GM12864 (cell line): ENCODE results near the gene CDRT4.
"Not testable (repeated sequence)": the region's sequence is repeated elsewhere in the genome, so short reads cannot be mapped to it uniquely, and the experiment has no call there.

Experiments
- DNase-seq: peaks from one replicate; pipeline ENCODE4 v3.0.0-alpha.2; 2011; ENCODE audit warnings: low read depth
- H3K4me3 ChIP-seq: 2 replicates; pipeline ENCODE4 v1.5.1; 2011; ENCODE audit warnings: mild to moderate bottlenecking, low read depth, low read length, control low read depth
- TF ChIP-seq, protein P1 (sequence below): IDR thresholded peaks from 2 replicates; pipeline ENCODE4 v1.5.1; 2011; ENCODE audit warnings: low read depth, mild to moderate bottlenecking, moderate library complexity, low read length, control low read depth, inconsistent platforms; ENCODE audit errors: missing control alignments

Gene CDRT4

DNA sequence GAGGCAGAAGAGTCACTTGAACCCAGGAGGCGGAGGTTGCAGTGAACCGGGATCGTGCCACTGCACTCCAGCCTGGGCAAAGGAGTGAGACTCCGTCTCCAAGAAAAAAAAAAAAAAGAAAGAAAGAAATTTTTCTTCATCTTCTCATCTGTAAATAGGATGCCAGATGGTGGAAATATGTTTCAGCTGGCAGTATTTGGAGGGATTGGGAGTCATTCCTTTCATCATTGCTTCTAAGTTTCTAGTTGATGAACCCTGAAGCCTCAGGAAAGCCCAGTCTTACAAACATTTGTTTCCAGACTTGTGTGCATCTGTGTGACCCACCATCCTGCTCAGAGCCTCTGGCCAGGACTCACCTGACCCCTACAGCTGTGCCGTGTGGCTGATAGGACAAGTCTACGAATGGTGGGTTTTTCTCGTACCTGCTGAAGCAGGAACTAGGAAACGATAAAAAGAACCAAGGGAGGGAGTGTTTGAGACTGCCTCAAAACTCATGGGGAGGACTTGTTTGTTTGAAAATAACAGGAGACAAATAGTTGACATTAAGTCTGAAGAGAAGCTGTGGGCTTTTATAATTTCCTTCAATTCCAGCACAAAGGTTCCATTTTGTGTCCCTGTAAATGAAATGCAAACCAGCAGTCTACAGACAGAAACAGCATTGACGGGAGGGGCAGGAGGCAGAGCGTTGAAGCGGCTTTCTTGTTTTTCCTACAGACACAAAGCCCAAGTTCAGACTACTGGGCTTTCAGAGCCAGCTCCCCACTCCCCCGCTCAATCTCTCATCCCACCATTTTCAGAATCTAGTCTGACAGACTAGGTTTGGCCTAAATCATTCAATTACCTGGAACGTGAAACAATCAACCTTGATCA, 24.9 kb downstream of the CDRT4 start:
- no peak overlapping the region for H3K4me3 ChIP-seq
- TF ChIP-seq, protein P1, sequence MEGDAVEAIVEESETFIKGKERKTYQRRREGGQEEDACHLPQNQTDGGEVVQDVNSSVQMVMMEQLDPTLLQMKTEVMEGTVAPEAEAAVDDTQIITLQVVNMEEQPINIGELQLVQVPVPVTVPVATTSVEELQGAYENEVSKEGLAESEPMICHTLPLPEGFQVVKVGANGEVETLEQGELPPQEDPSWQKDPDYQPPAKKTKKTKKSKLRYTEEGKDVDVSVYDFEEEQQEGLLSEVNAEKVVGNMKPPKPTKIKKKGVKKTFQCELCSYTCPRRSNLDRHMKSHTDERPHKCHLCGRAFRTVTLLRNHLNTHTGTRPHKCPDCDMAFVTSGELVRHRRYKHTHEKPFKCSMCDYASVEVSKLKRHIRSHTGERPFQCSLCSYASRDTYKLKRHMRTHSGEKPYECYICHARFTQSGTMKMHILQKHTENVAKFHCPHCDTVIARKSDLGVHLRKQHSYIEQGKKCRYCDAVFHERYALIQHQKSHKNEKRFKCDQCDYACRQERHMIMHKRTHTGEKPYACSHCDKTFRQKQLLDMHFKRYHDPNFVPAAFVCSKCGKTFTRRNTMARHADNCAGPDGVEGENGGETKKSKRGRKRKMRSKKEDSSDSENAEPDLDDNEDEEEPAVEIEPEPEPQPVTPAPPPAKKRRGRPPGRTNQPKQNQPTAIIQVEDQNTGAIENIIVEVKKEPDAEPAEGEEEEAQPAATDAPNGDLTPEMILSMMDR: no peak
- no peak for DNase-seq

DNA sequence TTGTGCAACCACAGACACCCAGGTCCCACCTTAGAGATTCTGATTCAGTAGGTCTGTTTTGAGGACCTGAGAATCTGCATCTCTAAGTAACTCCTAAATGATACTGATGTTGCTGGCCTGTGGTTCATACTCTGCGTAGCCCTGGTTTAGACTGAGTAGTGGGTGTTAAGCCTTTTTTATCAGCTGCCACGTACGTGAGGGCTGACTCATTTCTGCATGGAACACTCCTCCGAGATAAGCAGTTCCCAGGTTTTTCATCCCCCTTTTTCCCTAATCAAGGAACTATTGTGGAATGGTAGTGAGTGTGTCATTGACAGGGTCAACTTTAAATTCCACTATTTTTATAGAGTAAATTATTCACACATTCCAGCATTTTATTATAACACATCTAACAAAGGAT, 26.1 kb downstream of the CDRT4 start:
- TF ChIP-seq, protein P1: no peak

DNA sequence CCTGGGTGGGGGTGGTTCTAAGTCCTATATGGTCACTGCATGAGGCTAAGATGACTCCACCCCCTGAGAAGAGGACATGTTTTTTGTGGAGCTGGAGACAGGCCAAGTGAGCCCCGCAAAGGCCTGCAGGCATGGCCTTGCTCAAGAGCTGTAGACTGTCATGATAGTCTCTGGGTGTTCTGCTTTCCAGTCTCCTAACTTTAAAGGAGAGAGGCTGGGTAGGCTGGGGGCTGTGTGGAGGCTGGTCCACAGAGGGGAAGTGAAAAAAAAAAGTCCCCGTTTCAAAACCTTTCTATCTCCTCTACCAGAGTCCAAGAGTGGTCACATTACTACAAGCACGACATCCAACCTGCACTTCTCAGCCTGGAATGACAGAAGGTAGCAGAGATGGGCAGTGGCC, 27.1 kb downstream of the CDRT4 start:
- TF ChIP-seq, protein P1: no peak
- no peak for DNase-seq

More for the DNA sequence above, 26.1 kb downstream of the CDRT4 start:
- no peak for DNase-seq
- no peak overlapping the region for H3K4me3 ChIP-seq

DNA sequence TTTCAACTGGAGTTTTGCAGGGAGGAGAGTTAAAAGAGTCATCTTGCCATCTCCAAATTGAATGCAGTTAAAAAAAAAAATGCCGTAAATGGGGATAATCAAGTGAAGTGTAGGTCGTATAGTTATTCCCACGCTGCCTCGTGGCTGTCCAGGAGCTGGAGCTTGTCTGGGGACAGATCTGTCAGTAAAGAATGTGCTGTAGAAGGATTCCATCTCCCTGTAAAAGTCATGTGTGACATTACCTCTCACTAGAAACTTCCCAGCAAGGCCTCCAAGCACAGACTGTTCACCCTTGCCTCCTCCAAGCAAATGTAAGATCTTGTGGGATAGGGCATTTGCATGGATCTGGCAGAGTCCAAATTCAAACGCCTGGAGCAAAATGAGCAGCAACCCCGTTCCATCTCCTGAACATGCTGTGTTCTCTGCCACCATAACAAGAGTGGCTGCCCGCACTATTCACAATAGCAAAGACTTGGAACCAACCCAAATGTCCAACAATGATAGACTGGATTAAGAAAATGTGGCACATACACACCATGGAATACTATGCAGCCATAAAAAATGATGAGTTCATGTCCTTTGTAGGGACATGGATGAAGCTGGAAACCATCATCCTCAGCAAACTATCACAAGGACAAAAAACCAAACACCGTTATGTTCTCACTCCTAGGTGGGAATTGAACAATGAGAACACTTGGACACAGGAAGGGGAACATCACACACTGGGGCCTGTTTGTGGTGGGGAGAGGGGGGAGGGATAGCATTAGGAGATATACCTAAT, 28.0 kb downstream of the CDRT4 start:
- not testable (repeated sequence) for DNase-seq, H3K4me3 ChIP-seq

More for the DNA sequence above, 27.1 kb downstream of the CDRT4 start:
- H3K4me3 ChIP-seq: no peak overlapping the region

DNA sequence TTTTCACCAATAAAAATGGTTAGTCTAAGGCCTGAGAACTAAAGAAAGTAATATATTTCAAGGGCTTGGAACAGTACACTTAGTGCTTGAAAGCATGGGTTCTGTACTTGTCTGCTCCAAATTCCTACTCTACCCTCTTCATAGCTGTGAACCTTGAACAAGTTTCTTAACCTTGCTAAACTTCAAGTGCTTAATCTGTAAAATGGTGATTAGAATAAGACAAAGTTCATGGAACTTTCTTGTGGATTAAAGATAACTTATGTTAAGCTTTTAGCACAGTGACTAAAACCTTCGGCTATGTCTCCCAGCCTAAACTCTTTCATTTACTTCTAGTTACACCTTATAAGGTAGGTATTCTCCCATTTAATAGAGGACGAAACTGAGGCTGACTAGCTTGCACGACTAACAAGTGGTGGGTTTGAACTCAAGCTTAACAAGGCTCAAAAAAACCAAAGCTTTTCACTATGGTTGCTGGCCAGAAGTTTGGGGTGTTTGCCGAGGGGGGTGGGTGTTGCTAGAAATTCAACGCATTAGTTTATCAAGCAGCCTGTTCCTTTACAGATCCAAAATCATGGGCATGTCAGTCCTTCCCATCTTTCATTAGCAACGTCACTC, 28.8 kb downstream of the CDRT4 start:
- TF ChIP-seq, protein P1: no peak
- H3K4me3 ChIP-seq: no peak overlapping the region
- no peak for DNase-seq

DNA sequence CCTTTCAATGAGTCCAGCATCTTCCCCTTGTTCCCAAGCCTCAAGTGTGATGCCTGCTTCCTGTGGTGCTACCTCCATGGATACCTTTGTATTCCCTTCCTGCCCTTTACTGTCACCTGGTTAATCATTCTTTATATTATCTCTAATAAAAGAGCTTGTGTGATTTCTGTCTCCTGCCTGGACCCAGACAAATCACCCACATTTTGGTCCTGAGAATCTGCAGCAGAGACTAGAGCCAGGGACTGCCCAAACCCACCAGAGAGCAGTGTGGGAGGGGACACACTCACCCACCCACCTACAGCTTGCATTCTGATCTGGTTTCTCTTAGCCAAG, 30.2 kb downstream of the CDRT4 start:
- no peak overlapping the region for H3K4me3 ChIP-seq
- DNase-seq: no peak
- TF ChIP-seq, protein P1: no peak
